Stimulated activated CD4-positive, alpha-beta T cell treated with anti-CD3 and anti-CD28 coated beads, TNF-alpha, amount 100 ng/mL, for 1 hour (primary cell): ENCODE measurements around the gene PRLR.

Source experiments
- DNase-seq, 3 donors: peaks; one replicate each; pipeline ENCODE4 v3.0.0-alpha.2; 2020; ENCODE audit warnings: low read depth in 3 of 3, low spot score in 1 of 3

PRLR gene

DNA sequence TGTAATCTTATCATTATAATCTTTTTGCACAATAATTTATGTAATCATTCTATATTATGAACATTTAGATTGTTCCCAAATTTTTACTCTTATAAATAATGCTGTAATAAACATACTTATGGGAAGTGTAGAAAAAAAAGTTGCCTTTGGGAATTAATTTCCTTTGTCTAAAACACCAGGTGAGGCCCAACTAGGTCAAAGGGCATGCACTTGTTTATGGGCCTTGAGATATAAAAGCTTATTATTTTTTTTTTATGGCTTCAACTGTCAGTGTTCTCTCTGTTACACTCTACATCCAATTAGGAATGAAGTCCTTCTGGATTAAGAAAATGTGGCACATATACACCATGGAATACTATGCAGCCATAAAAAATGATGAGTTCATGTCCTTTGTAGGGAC is 6.5 kb upstream of the PRLR start:
- no peak for DNase-seq

DNA sequence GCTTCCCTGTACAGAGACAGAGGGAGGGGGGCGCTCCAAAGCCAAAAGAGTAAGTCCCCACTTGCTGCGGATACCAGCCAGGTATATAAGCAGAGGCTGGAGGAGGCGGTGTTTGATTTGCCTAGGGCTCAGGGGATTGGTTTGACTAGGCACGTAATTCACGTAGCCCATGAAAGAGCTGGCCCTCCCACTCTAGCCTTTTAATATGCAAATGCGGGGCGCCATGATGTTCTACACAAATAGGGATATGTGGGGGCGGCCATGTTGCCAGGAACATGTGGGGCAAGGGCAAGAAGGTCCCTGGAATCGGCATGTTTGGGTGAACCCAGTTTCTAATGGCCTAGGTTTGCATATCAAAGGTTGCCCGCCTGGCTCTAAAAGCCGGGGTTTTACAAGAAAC is 3.3 kb upstream of the PRLR start:
- no peak for DNase-seq

DNA sequence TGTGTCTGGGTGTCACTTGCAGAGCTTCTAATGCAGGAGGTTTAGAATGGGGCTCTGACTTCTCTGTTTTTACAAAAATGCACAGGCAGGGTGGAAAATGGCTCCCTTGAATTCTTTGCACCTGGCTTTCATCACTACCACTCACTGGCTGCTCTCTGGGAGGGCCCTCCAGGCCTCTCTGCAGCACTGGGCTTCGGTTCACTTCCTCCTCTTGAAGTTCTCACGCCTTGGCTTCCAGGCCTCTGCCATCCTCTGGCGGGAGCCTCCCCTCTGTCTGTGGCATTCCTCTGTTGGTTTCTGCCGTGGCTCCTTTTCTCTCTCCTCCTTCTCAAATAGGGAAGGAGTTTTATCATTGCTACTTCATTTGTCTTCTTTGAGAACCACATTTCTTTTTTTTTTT is 2.8 kb upstream of the PRLR start:
- no peak for DNase-seq

DNA sequence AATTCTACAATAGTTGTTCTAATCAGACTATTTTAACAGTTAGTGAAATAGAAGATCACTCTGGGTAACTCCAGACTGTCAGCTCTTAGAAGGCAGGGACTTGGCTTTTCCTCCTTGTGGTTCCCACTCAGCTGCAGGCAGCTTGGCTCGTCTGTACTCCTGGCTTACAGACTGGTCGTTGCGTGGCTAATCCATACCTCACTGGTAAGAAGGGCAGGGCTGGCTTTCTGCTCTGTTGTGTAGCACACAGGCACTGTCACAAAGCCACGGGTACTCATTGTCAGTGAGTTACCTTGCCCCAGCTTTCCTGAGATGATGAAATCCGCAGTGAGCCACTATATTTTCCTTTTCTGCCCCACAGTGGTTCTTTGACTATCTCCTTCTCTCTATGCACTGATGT is 1.8 kb upstream of the PRLR start:
- DNase-seq: no peak

DNA sequence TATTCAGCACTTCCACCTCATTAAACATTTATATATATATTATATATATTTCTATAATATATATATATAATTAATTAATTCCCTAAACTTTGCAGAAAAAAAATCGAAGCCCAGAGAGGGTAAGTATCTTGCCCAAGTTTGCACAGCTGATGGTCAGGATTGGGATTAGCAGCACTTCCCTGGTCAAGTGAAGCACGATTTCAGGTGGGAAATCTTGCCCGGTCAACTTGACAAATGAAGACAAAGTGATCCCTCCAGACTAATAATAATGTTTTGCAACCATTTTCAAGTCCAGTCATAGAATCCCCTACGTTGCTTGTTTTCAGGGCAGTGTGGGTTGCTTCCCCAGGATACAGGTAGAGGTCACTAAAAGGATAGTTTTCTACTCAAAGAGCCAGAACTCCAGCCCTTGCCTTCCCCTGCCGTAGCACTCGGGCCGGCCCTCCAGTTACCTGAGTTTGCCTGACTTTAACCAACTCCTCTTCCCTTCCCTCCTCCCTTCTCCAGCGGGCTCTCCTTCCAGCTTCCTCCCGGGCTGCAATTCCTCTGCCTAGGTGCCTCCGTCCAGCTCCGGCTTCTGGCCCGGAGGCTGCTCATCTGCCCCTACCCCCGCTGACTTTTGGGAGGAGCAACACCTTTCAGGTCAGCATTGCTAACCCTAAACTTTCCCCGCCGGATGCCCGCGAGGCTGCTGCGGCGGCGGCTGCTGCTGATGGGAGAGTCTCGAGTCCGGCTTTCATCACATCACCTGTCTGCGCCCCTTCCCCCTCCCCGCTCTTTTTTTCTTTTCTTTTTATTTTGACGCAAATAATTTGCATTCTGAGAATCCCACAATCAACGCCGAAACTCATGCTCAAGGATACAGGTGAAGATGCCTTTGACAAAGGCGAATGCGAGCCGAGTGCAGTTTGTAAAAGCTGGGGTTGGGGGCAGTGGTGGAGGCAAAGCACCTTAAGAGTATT is 930 bp downstream of the PRLR start:
- DNase-seq: no peak

DNA sequence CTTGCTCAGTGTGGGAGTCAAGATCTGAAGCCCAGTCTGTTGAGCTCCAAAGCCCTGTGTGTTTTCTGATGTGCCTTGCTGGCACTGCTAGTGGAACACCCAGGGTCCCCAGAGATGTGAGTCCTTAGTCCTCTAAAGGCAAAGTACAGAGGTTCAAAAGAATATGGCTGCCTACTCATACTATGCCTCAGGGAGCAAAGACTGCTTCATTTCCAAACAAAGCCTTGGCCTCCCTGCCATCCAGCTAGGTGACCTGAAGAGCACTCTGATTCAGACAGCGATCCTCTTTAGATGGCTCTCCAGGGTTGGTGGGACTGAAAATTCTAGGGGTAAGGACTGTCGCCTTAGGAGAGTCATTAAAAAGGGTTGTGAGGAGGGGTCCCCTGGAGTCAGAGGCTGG is 2.0 kb downstream of the PRLR start:
- no peak for DNase-seq

DNA sequence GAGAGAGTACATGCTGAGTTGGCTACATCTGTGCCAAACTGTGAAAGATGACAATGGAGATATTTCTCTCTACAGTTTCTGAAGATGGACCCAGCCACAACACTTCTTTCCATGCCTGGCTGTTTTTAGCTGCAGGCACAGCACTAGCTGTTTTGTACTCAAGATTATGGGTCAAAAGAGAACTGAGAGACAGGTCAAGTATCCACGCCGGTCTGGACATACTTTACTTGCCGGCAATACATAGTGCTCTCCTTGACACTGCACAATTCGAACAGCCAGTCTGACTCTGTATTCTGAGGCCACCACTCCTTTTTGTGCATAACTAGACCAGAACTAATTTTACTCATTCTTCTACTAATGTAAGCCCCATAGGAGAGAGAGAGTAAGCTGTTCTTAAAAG is 2.6 kb downstream of the PRLR start:
- no peak for DNase-seq

DNA sequence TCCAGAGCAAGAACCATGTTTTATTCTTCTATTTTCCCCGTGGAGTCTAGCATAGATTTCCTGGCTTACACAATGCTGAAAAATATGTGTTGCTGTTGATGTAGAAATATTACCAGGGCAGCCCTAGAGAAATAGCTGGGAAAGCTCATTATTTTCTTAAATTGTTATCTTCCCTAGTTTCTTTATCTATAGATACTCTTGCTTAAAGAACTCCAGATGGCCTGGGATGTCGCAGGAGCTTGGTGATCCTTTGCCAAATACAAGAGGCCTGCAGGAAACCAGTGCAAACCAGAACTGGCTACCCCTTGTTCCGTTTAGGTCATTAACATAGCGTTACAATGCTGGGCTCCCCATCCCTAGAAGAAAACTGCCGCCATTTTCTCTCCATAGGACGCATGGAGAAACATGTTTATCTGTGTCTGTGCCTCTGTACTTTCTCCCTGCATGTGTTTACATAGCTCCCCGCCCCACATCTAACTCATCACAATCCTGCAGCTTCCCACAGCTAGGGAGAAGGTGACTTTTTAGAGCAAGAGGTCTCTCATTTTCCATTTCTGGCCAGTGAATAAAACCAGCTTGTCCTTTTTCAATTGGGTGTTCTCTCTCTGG is 6.4 kb downstream of the PRLR start:
- no peak for DNase-seq

DNA sequence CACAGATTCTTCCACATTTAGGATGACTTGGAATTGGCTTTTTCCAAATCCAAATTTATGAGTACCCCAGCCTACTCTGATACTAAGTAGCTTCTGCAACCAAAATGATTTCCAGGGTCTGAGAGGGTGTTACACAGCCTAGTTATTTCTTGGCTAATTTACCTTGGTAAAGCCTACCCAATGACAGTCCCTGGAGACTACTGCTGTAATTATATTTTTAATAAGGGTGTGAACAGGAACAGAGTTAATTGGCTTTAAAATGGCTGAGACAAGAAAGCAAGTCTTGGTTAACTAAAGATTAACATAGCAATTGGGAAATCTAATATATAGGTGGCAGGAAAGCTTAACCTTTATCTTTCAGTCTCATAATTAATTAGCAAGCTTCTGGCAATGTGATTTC is 9.3 kb downstream of the PRLR start:
- DNase-seq: no peak

DNA sequence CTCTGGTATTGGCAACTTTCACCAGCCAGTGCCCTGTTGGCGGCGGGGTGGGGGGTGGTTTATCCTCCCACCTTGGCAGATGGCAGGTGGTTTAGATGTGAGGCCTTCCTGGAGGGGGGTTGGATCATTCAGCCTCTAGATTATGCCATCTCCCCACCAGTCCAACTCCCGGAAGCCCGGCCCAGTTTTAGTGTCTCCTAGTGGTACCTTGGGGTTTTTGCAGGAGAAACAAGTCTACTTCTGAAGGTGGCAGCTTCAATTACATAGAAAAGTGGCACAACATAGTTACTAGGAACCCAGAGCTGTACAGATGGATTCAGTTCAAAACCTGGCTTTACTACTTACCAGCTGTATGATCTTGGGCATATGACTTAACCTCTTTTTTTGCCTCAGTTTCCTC is 11.3 kb downstream of the PRLR start:
- DNase-seq: no peak

DNA sequence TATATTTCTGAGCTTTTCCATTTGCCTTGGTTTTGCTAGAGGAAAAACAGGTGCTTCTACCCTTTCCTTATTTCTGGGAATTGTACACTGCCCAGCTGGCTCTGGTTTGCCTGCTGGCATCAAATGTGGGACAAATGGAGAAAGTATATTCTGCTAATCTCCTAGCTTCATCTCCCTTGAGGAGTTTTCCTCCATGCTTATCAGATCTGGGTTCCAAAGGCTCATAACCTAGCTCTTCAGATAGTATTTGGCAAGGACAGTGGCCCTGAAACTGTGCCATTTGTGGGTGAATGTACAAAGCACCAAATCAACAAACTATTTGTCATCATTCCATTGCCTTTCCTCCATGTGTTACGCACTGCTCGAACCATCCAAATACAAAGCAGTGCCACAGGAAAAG is 16.2 kb downstream of the PRLR start:
- no peak for DNase-seq

DNA sequence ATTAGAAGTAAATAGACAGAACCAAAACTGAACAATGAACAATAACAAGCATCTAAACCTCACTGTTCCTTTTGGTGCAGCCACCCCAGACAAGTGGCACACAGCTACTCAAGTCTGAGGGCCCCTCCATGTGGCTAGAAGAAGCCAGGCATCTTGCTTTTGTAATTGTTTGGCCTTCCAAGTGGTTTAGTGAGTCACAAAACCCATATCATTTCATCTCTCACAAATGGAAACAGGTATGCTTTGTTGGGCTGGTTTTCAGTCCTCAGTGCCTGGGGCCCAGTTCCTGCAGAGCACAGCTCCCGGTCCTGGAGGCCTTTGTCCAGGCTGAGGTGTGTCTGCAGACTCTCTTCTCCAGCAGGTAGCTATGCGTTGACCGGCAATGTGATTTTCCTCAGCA is 16.7 kb downstream of the PRLR start:
- no peak for DNase-seq

DNA sequence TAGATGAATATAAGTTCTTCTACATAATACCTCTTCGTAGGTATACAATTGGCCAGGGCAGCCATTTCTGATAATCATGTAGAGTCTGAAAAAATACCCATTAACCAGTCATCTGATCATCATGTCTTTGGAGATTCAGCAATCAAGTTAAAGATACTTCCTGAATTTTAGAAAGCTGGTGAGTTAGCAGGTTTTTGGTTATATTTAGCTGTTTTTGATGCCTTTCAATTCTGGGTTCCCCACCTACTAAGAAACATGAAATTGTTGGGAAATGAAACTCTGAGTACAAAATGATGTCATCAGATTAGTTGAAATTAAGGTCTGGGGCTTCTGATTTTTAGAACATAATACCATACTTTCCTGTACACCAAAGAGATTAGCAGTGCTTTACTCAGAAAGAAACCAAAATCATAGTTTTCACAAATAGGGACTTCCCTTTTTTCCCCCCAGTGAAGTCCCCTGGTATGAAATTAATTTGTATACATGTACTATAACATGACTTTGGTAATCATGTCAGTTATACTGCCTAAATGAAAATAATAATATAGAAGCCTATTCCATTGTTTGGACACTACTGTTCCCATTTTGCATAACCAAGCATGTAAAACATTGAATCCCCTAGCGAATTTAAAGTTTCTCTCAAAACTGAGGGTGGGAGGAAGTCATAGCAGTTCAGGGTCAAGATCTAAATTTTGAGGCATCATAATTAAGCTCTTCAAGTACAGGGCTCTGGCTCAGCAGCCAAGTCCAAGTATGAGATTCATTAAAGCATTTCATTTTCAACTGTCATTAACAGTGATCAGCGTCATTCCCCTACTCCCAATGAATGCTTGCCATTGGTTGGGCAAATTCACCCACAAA is 17.9 kb downstream of the PRLR start:
- no peak for DNase-seq

DNA sequence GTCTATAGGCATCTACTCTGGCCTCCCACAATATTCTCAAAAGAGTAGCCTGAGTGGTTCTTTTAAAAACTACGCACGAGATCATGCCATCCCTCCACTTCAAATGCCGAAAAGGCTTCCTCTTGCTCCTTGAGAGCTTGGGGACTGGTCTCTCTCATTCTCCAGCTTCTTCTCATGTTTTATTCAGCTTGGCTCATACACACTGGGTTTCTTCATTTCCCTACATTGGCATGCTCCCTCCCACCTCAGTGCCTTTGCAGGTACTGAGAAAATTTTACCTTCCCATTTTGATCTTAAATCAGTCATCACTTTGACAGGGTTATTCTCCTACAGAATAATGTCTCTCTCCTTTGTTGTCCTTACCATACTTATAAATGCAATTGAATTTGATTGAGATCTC is 20.4 kb downstream of the PRLR start:
- no peak for DNase-seq

DNA sequence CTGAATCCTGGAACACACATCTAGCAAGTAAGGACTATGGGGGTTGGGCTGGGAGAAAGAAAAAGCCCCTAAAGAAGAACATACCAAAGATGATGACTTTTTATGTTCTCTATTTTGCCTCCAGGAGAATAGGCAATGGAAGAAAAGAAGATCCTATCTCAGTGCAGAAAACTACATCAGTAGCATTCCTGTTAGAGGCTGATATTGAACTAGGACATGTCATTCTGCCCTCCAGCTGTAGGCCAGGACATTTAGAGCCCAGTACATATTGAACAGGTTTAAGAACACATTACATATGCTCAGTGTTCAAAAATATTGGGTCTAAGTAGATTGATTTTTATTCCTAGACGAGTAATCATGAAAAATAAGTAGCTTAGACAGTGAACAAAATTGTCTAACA is 24.7 kb downstream of the PRLR start:
- DNase-seq: no peak

DNA sequence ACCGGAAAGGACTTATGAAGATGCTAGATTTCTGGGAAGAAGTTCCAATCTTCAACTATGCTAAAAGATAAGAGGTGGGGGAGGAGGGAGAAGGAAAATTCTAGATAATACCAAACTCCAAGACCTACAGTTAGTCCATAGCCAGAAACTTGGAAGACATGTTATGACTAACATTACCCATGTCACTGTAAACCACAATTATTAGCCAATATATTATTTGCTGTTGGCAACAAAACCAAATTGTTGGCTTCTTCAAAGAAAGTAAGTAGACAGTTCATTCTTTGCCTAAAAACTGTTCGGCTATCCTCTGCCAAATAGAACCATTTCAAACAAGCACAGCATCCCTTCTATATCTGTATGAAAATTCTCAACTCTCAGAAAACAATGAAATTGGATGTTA is 25.1 kb downstream of the PRLR start:
- no peak for DNase-seq

DNA sequence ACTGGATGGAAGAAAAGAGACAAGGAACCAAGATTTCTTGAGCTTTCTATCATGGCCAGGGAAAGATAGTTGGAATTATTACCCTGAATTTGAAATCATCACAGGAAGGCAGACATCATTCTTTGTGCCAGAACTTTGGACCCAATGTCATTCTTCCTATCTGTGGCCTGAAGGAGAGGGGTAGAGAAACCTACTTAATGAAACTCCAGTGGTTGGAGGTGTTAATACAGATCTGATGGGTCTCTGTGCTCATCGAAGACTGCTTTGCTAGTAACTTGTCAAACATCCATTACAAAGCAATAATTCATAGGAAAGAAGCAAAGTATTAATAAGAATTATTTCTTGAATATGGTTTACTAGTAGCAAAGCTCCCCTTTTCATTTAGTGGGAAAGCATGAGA is 26.9 kb downstream of the PRLR start:
- no peak for DNase-seq

DNA sequence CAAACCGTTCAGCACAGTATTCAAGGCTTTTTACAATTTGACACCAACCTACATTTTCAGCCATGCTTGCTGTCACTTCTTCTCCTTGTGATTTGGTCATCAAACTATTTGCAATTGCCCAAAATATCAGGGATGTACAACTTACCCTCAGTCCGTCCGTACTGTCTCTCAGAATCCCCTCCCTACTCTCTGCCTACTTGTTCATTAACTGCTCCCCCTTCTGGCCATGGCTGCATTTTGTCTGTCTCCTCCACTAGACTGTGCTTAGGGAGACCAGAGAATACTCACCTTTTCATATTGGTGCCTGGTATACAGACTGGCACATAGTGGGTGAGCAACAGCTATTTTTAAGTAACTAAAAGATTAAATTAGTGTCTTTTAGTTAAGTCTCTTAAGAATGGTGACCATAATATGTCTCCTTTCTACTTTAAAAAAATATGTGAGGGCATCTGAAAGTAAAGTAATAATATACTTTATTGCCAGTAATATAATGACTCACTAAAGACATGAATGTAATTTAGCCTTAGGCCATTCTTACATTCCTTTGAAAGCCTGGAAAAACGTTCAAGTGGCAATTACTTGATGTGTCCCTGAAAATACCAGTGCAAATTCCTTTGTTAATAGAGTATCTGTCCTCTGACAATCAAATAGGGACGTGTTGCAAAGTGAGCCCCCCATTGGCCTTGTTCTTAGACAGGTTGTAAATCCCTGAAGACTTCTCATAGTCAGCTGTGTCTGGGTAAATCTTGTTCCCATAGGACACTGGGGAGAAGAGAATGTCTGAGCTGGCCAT is 27.8 kb downstream of the PRLR start:
- DNase-seq: no peak

DNA sequence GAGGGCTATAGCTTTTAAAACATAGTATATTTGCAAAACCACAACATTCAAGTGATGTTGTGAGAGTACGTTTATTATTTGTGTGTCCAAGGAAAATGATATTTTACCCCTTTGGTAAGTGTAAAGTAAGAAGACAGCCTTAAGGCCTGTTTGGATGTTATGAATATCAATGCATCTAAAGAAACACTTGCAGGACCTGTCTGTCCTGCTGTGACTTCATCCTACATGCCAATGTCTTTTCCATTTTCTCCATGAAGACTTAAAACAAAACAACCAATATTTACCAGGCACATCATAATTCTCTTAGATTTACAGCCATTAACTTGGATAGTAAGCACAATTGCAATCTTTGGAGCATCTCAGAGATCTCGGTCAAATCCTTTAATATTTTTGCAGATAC is 29.0 kb downstream of the PRLR start:
- DNase-seq: no peak

DNA sequence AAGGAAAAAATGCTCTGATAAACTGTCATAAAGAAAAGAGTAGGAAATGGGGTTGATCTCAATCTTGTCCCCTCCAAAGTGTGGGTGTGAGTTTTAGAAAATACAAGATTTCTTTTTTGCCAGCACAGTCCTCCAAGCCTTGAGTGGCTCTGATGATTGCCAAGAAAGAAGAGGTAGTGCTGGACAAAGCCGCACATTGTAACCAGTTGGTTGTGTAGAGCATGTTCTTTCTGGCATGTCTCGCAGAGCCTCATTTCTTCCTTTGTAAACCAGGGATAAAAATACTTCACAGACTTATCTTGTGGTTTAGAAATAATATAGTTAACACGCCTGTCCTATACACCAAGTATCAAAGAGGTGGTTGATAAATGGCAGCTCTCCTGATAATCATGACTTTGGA is 30.4 kb downstream of the PRLR start:
- DNase-seq: no peak

DNA sequence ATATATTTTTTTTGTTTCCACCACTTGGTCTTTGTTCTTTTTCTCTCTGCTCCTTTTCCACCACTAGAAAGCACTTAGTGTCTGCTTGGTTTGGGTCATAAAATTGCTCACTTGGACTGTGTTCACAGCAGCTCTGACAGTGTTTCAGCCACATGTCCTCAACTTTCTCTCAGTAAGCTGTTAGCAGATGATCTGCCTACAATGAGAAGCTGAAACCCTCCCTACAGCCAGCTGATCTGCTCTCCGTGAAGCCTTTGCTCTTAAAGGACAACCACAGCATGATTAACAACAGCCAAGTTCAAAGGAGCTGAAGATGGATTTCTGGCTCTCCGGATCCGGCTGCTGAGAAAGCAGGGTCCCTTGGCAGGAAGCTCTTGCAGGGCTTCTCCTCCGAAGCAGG is 31.6 kb downstream of the PRLR start:
- DNase-seq: no peak
